HCT116 (cell line): ENCODE results near the gene CCDC88C. TPM values are rescaled to one million over a fixed set of nuclear protein-coding genes. Genes with fewer than 3 reads are reported as not detected.

Experiments
- ATAC-seq: fragments of 200-7000 bp; cut with Tn5 transposase; 2 replicates; pipeline ENCODE4 v1.9.1; 2020; ENCODE audit warnings: mild to moderate bottlenecking, moderate library complexity
- BruUV-seq: library from RNA; stranded (reverse); fragments of 400-500 nt; replicated peaks from 2 replicates; lab custom pipeline; 2021; lab: Mats Ljungman, UMichigan
- CTCF ChIA-PET: fragments of 300-600 bp; sonication (Branson Sonifier 250); formaldehyde crosslinking; loops from one replicate; lab custom pipeline; 2021; ENCODE audit warnings: antibody characterized with exemption; lab: Charles Lee
- POLR2A ChIA-PET: fragments of 300-600, 350-600 bp; sonication (Branson Sonifier 250); formaldehyde crosslinking; loops from one replicate; lab custom pipeline; 2021; ENCODE audit warnings: antibody characterized with exemption; lab: Charles Lee
- RAD21 ChIA-PET, 2 experiments: fragments of 300-600 bp; sonication (Branson Sonifier 250); formaldehyde crosslinking; loops; one replicate each; lab custom pipeline; 2023; ENCODE audit warnings: low total read pairs in 2 of 2; ENCODE audit not compliant: uncharacterized antibody in 2 of 2, unreplicated experiment in 2 of 2, low non-redundant PET in 1 of 2; lab: Charles Lee
- DNase-seq: peaks from one replicate; pipeline ENCODE4 v3.0.0-alpha.2; 2010; ENCODE audit warnings: low read depth, low spot score
- H2AFZ ChIP-seq: fragments of 200-600 bp; shearing (Covaris generic), sonication (generic); 2 replicates; pipeline ENCODE4 v1.6.1; 2017; ENCODE audit warnings: low read depth, mixed run types, mixed read lengths, antibody characterized with exemption, low read length; ENCODE audit not compliant: poor library complexity, severe bottlenecking
- H3K27ac ChIP-seq: 2 replicates; pipeline ENCODE4 v1.5.1; 2012; ENCODE audit warnings: low read depth, low read length
- H3K27me3 ChIP-seq: fragments of 200-600 bp; sonication (generic); 2 replicates; pipeline ENCODE4 v1.6.1; 2016; ENCODE audit warnings: mixed run types, low read length, mixed read lengths; ENCODE audit not compliant: insufficient read depth
- H3K36me3 ChIP-seq, 2 experiments: fragments of 200-500 bp in 1 of 2; fragments of 200-600 bp in 1 of 2; sonication (Bioruptor generic) in 1 of 2; sonication (generic) in 1 of 2; 2 replicates each; pipeline versions ENCODE4 v1.5.1 to v1.6.1; 2014 to 2016; ENCODE audit warnings: low read length in 2 of 2, inconsistent platforms in 1 of 2, mixed read lengths in 1 of 2, mixed run types in 1 of 2; ENCODE audit not compliant: insufficient read depth in 2 of 2, control insufficient read depth in 1 of 2
- H3K4me1 ChIP-seq, 2 experiments: fragments of 200-600 bp in 1 of 2; sonication (generic) in 1 of 2; 2 replicates each; pipeline versions ENCODE4 v1.5.1 to v1.6.1; 2012 to 2017; ENCODE audit warnings: low read length in 2 of 2, inconsistent platforms in 1 of 2, mild to moderate bottlenecking in 1 of 2, mixed read lengths in 1 of 2, mixed run types in 1 of 2, moderate library complexity in 1 of 2; ENCODE audit not compliant: insufficient read depth in 2 of 2, control insufficient read depth in 1 of 2
- H3K4me2 ChIP-seq: fragments of 200-600 bp; sonication (generic); 2 replicates; pipeline ENCODE4 v1.6.1; 2017; ENCODE audit warnings: mixed run types, low read length, mixed read lengths
- H3K4me3 ChIP-seq, 2 experiments: fragments of 200-600 bp in 1 of 2; sonication (generic) in 1 of 2; replicated peaks in 1 of 2; 2 replicates each; pipeline ENCODE4 v1.5.1; 2011 to 2016; ENCODE audit warnings: low read length in 2 of 2, control low read depth in 1 of 2, low read depth in 1 of 2, mild to moderate bottlenecking in 1 of 2, mixed read lengths in 1 of 2, mixed run types in 1 of 2
- H3K79me2 ChIP-seq: fragments of 200-600 bp; sonication (generic); 2 replicates; pipeline ENCODE4 v1.6.1; 2017; ENCODE audit warnings: mild to moderate bottlenecking, mixed run types, low read length, moderate library complexity, mixed read lengths; ENCODE audit not compliant: insufficient read depth
- H3K9ac ChIP-seq: fragments of 200-600 bp; sonication (generic); 2 replicates; pipeline ENCODE4 v1.6.1; 2016; ENCODE audit warnings: low read length, mixed read lengths
- H3K9me2 ChIP-seq: fragments of 200-600 bp; sonication (generic), shearing (Covaris generic); 2 replicates; pipeline ENCODE4 v1.6.1; 2017; ENCODE audit warnings: mixed run types, mild to moderate bottlenecking, moderate library complexity; ENCODE audit not compliant: insufficient read depth
- H3K9me3 ChIP-seq, 2 experiments: fragments of 200-500 bp in 1 of 2; fragments of 200-600 bp in 1 of 2; sonication (Bioruptor generic) in 1 of 2; sonication (generic) in 1 of 2; 2 replicates each; pipeline ENCODE4 v1.6.1; 2014 to 2017; ENCODE audit warnings: low read length in 2 of 2, mixed read lengths in 2 of 2, inconsistent platforms in 1 of 2, low read depth in 1 of 2, mild to moderate bottlenecking in 1 of 2, mixed run types in 1 of 2, moderate library complexity in 1 of 2; ENCODE audit not compliant: control insufficient read depth in 1 of 2, insufficient read depth in 1 of 2
- H4K20me1 ChIP-seq: fragments of 200-600 bp; sonication (generic), shearing (Covaris generic); 2 replicates; pipeline ENCODE4 v1.6.1; 2017; ENCODE audit warnings: mixed run types, mild to moderate bottlenecking, moderate library complexity; ENCODE audit not compliant: insufficient read depth
- CEBPB ChIP-seq: IDR thresholded peaks from 2 replicates; pipeline ENCODE4 v1.6.1; 2012; ENCODE audit warnings: low read depth
- CTCF ChIP-seq, 3 experiments: fragments of 200-600 bp in 1 of 3; sonication (generic) in 1 of 3; IDR thresholded peaks in 2 of 3; conservative IDR thresholded peaks in 1 of 3; 2 replicates each; pipeline ENCODE4 v1.5.1; 2012 to 2017; ENCODE audit warnings: low read depth in 2 of 3, low read length in 2 of 3, antibody characterized with exemption in 1 of 3, borderline replicate concordance in 1 of 3, control low read depth in 1 of 3, mild to moderate bottlenecking in 1 of 3, mixed read lengths in 1 of 3, mixed run types in 1 of 3, moderate library complexity in 1 of 3; ENCODE audit not compliant: insufficient read depth in 1 of 3
- EZH2 ChIP-seq: fragments of 200-600 bp; sonication (generic); IDR thresholded peaks from 2 replicates; pipeline ENCODE4 v1.6.1; 2017; ENCODE audit warnings: antibody characterized with exemption, mixed run types
- EZH2phosphoT487 ChIP-seq: fragments of 200-600 bp; IDR thresholded peaks from 2 replicates; pipeline ENCODE4 v1.6.1; 2018; ENCODE audit warnings: antibody characterized with exemption, borderline replicate concordance
- JUND ChIP-seq: IDR thresholded peaks from 2 replicates; pipeline ENCODE4 v1.6.1; 2012
- MAX ChIP-seq: IDR thresholded peaks from 2 replicates; pipeline ENCODE4 v1.6.1; 2012
- POLR2A ChIP-seq: IDR thresholded peaks from 2 replicates; pipeline ENCODE4 v1.7.0; 2011; ENCODE audit warnings: borderline replicate concordance; ENCODE audit not compliant: insufficient read depth, insufficient read length; ENCODE audit errors: extremely low read depth
- RAD21 ChIP-seq: IDR thresholded peaks from 2 replicates; pipeline ENCODE4 v1.6.1; 2012; ENCODE audit warnings: low read depth, mild to moderate bottlenecking
- REST ChIP-seq: IDR thresholded peaks from 2 replicates; pipeline ENCODE4 v1.6.1; 2012; ENCODE audit warnings: low read depth
- SIN3A ChIP-seq: IDR thresholded peaks from 2 replicates; pipeline ENCODE4 v1.6.1; 2012; ENCODE audit warnings: low read depth
- SP1 ChIP-seq: IDR thresholded peaks from 2 replicates; pipeline ENCODE4 v1.6.1; 2012; ENCODE audit warnings: low read depth
- YY1 ChIP-seq: IDR thresholded peaks from 2 replicates; pipeline ENCODE4 v1.6.1; 2011; ENCODE audit warnings: low read length, low read depth, moderate library complexity, mild to moderate bottlenecking; ENCODE audit not compliant: insufficient replicate concordance; ENCODE audit errors: extremely low read depth
- intact Hi-C: fragments of 100-400 bp; cut with micrococcal nuclease; formaldehyde crosslinking; loops from 2 replicates; pipeline ENCODE4 v1.10.0; 2022
- total RNA-seq: library from RNA; stranded (reverse); gene quantifications from one replicate; pipeline ENCODE4 v1.2.1, GENCODE V29; 2021; ENCODE audit not compliant: unreplicated experiment

The CCDC88C gene
- total RNA-seq, 1 experiment from 2014 or later: 20.8 TPM

GRCh38 chr14:91241863-91242262 lies 175.8 kb downstream of the CCDC88C start (continued):
- no peak for TF ChIP-seq MAX
- TF ChIP-seq SP1: no peak
- TF ChIP-seq SIN3A: no peak
- TF ChIP-seq CEBPB: no peak
- TF ChIP-seq EZH2phosphoT487: no peak
- TF ChIP-seq JUND: no peak
- TF ChIP-seq, all 23 proteins: peak for 0

- no peak overlapping the region for H3K4me3 ChIP-seq
- DNase-seq (no peak), ATAC-seq (no peak)
- H3K9me3 ChIP-seq: no peaks in the 10 kb centered on the region
- TF ChIP-seq JUND (no peak), SIN3A (no peak), RAD21 (no peak), EZH2 (no peak), CTCF (IDR thresholded peaks at IDR 0.05 in 2 of 3, conservative IDR thresholded peaks at IDR 0.05 in 1 of 3; ENCODE audit: borderline replicate concordance in 1 of 3, insufficient read depth in 1 of 3, low read depth in 2 of 3, low read length in 2 of 3) (no peak), REST (no peak), MAX (no peak), YY1 (no peak), POLR2A (no peak)
- CTCF ChIA-PET: no interaction called here
- no TSS peak for BruUV-seq
- H3K27ac ChIP-seq: no peak overlapping the region
- no peaks in the 10 kb centered on the region for H3K9me2 ChIP-seq
- no peak overlapping the region for H3K4me2 ChIP-seq
- H3K9ac ChIP-seq: no peak overlapping the region
- no peaks in the 10 kb centered on the region for H4K20me1 ChIP-seq
- RAD21 ChIA-PET: no interaction called here
- intact Hi-C loops: no loop called here
- H3K27me3 ChIP-seq: no peaks in the 10 kb centered on the region
- H3K4me1 ChIP-seq: no peaks in the 10 kb centered on the region
- no peaks in the 10 kb centered on the region for H3K79me2 ChIP-seq
- no peaks in the 10 kb centered on the region for H3K36me3 ChIP-seq
- no peak overlapping the region for H2AFZ ChIP-seq
- POLR2A ChIA-PET: no interaction called here
Observed at GRCh38 chr14:91238661-91239060, 179.0 kb downstream of the CCDC88C start.
